Spleen (tissue), 11 donors: ENCODE data around the gene RNF19B. TPM values are rescaled to one million over a fixed set of nuclear protein-coding genes. Genes with fewer than 3 reads are reported as not detected.
"Not testable (repeated sequence)": the region's sequence is repeated elsewhere in the genome, so short reads cannot be mapped to it uniquely, and the experiment has no call there.

Source experiments
- DNase-seq: peaks from one replicate; pipeline ENCODE4 v3.0.0-alpha.2; 2020
- H3K27ac ChIP-seq, 8 donors: fragments of 200-600 bp; sonication (generic) in 7 of 8; 1 replicate in 4 of 8; 2 replicates in 4 of 8; pipeline versions ENCODE4 v1.5.0 to v1.8.0; 2016 to 2021; ENCODE audit warnings: inconsistent platforms in 4 of 8, mild to moderate bottlenecking in 4 of 8, moderate library complexity in 1 of 8
- H3K27me3 ChIP-seq, 7 donors: fragments of 200-600 bp; sonication (generic) in 6 of 7; replicated peaks in 1 of 7; 1 replicate in 4 of 7; 2 replicates in 3 of 7; pipeline versions ENCODE4 v1.5.0 to v1.8.0; 2016 to 2021; ENCODE audit warnings: inconsistent platforms in 3 of 7, mild to moderate bottlenecking in 1 of 7
- H3K36me3 ChIP-seq, 6 donors: fragments of 200-600 bp; sonication (generic) in 5 of 6; 1 replicate in 4 of 6; 2 replicates in 2 of 6; pipeline versions ENCODE4 v1.5.0 to v1.8.0; 2016 to 2021; ENCODE audit warnings: inconsistent platforms in 2 of 6
- H3K4me1 ChIP-seq, 6 donors: fragments of 200-600 bp; sonication (generic) in 5 of 6; 1 replicate in 3 of 6; 2 replicates in 3 of 6; pipeline versions ENCODE4 v1.5.0 to v1.8.0; 2016 to 2021; ENCODE audit warnings: inconsistent platforms in 3 of 6
- H3K4me3 ChIP-seq, 8 donors: fragments of 200-600 bp; sonication (generic) in 7 of 8; 1 replicate in 4 of 8; 2 replicates in 4 of 8; pipeline versions ENCODE4 v1.5.0 to v1.8.0; 2016 to 2021; ENCODE audit warnings: inconsistent platforms in 4 of 8, mild to moderate bottlenecking in 4 of 8, moderate library complexity in 2 of 8
- H3K9me3 ChIP-seq, 8 donors: fragments of 200-600 bp; sonication (generic) in 7 of 8; 1 replicate in 4 of 8; 2 replicates in 4 of 8; pipeline versions ENCODE4 v1.5.0 to v1.8.0; 2016 to 2021; ENCODE audit warnings: inconsistent platforms in 4 of 8
- POLR2A ChIP-seq, 3 donors: fragments of 450-650 bp; IDR thresholded peaks; one replicate each; pipeline ENCODE4 v1.5.1; 2017; ENCODE audit warnings: antibody characterized with exemption in 3 of 3, mild to moderate bottlenecking in 1 of 3
- POLR2AphosphoS5 ChIP-seq, 3 donors: sonication (generic); formaldehyde crosslinking; IDR thresholded peaks; one replicate each; pipeline ENCODE4 v1.5.1; 2017; ENCODE audit warnings: antibody characterized with exemption in 3 of 3
- WGBS, 5 donors: extraction: QIAGEN DNeasy Blood & Tissue Kit in 3 of 5; methylation state at CpG; one replicate each; pipeline versions ENCODE4 v1.1.5 to v1.1.7; 2013 to 2018; 5-methylcytosine and 5-hydroxymethylcytosine counted together
- intact Hi-C: fragments of 100-400 bp; cut with DNase I; formaldehyde crosslinking; loops from one replicate; pipeline ENCODE4 v1.15.0; 2023; ENCODE audit warnings: low total_unique reads
- polyA plus RNA-seq, 3 donors: library from polyadenylated mRNA; stranded (reverse); fragments of 200-250 nt; gene quantifications; one replicate each; pipeline ENCODE4 v1.2.1, GENCODE V29; 2013
- total RNA-seq, 7 donors: library from RNA; depleted of rRNA in 3 of 7; stranded (reverse); fragments of >200 nt in 3 of 7; fragmentation: NEBNext Ultra II Directional in 4 of 7; extraction: Animal tissue kit (Norgen Biotek cat#: 25700) in 4 of 7; gene quantifications; one replicate each; pipeline versions ENCODE4 v1.1.0 to v1.2.1, GENCODE V29; 2016 to 2021
- TF ChIP-seq, protein P1 (sequence below), 11 experiments: fragments of 200-600 bp in 7 of 11; fragments of 450-650 bp in 4 of 11; sonication (generic) in 4 of 11; IDR thresholded peaks in 8 of 11; conservative IDR thresholded peaks in 3 of 11; 1 replicate in 7 of 11; 2 replicates in 4 of 11; pipeline versions ENCODE4 v1.4.0 to v1.8.0; 2016 to 2021; ENCODE audit warnings: antibody characterized with exemption in 11 of 11, inconsistent platforms in 4 of 11, mild to moderate bottlenecking in 1 of 11
- donor health status: healthy with polysubstance abuse.
- donor health status: DM: no; HTN: no; CAD: no; lungs with moderate emphysema.
- donor health status: DM: no; HTN: no; CAD: no.
- donor health status: Bipolar disorder and iron deficiency.
- donor health status: healthy.
- donor health status: DM: no; HTN: no; CAD: no.
- donor health status: DM: yes; HTN: yes; CAD: no.

Gene RNF19B
- total and polyA plus RNA-seq, 10 donors = 3.6 to 38.4 (median 25.6) TPM

DNA sequence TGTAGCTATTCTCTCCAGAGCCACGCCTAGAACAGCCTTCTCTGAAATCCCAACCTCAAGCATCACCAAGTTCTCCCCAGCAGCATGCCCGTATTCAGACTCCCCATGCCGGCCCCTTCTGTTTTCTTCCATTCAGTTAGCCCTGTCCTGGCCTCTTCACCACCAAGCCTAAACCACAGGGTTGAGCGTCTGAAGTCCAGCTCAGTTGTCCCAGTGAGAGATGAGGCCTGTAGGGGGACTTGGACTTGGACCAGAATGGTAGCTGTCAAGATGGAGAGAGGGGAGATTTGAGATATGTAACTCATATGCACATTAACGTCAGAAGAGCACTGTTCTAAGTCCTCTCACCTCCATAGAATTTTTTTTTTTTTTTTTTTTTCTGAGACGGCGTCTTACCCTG, 58.0 kb downstream of the RNF19B start:
- H3K9me3 ChIP-seq = no peaks in the 10 kb centered on the region
- no peak overlapping the region for H3K4me3 ChIP-seq
- no peak overlapping the region for H3K27ac ChIP-seq
- H3K36me3 ChIP-seq = no peaks in the 10 kb centered on the region
- no peak for DNase-seq
- H3K27me3 ChIP-seq = peaks cover 0 to 33% (median 4%) of the 10 kb centered on the region in 7 donors
- 84 to 89% (median 85%) methylated on average over 7 of the region's 7 CpGs for WGBS, 5 donors
- TF ChIP-seq POLR2AphosphoS5 (IDR thresholded peaks at IDR 0.05) = no peak
- TF ChIP-seq, protein P1, sequence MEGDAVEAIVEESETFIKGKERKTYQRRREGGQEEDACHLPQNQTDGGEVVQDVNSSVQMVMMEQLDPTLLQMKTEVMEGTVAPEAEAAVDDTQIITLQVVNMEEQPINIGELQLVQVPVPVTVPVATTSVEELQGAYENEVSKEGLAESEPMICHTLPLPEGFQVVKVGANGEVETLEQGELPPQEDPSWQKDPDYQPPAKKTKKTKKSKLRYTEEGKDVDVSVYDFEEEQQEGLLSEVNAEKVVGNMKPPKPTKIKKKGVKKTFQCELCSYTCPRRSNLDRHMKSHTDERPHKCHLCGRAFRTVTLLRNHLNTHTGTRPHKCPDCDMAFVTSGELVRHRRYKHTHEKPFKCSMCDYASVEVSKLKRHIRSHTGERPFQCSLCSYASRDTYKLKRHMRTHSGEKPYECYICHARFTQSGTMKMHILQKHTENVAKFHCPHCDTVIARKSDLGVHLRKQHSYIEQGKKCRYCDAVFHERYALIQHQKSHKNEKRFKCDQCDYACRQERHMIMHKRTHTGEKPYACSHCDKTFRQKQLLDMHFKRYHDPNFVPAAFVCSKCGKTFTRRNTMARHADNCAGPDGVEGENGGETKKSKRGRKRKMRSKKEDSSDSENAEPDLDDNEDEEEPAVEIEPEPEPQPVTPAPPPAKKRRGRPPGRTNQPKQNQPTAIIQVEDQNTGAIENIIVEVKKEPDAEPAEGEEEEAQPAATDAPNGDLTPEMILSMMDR (IDR thresholded peaks at IDR 0.05 in 8 of 11, conservative IDR thresholded peaks at IDR 0.05 in 3 of 11) = no peak
- no peak for TF ChIP-seq POLR2A (IDR thresholded peaks at IDR 0.05)
- peaks cover 0 to 5% (median 1%) of the 10 kb centered on the region in 6 donors for H3K4me1 ChIP-seq
- intact Hi-C loops = no loop called here

DNA sequence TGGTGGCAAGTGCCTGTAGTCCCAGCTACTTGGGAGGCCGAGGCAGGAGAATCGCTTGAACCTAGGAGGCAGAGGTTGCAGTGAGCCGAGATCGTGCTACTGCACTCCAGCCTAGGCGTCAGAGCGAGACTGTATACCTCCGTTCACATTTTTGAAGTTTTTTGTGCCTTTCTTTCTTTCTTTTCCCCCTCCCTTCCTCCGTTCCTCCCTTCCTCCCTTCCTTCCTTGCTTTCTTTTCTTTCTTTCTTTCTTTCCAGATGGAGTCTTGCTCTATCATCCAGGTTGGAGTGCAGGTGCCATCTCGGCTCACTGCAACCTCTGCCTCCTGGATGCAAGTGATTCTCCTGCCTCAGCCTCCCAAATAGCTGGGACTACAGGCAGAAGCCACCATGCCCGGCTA, 59.0 kb downstream of the RNF19B start:
- H3K4me1 ChIP-seq = peaks cover 3 to 13% (median 8%) of the 10 kb centered on the region in 6 donors
- intact Hi-C loops, H3K9me3 ChIP-seq, H3K4me3 ChIP-seq, DNase-seq, H3K27ac ChIP-seq, H3K36me3 ChIP-seq: not testable (repeated sequence)
- H3K27me3 ChIP-seq = peaks cover 0 to 43% (median 12%) of the 10 kb centered on the region in 7 donors
- 78 to 83% (median 81%) methylated on average over 10 of the region's 10 CpGs for WGBS, 5 donors

DNA sequence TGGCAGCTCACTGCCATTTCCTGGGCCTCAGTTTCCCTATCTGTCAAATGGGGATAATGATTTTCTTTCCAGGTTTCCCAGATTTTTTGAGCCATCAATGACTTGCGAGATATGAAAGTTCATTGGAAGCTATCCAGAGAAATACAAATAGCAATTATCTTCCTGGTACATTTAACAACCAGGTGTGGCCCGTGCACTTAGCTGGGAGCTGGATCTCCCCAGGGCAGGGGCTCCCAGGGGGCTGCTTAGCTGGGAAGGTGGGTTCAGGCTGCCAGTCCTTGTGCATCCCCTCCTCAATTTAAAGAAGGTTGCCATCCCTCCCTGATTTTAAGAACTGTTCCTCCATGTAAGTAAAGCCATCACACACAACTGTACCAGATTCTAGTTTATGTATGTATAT, 59.8 kb downstream of the RNF19B start:
- peaks cover 5 to 17% (median 12%) of the 10 kb centered on the region in 6 donors for H3K4me1 ChIP-seq
- no peak overlapping the region for H3K27ac ChIP-seq
- H3K4me3 ChIP-seq = no peak overlapping the region
- intact Hi-C loops = no loop called here
- TF ChIP-seq POLR2AphosphoS5 (IDR thresholded peaks at IDR 0.05) (no peak), POLR2A (IDR thresholded peaks at IDR 0.05) (no peak)
- TF ChIP-seq, protein P1 (IDR thresholded peaks at IDR 0.05 in 8 of 11, conservative IDR thresholded peaks at IDR 0.05 in 3 of 11) = no peak
- H3K36me3 ChIP-seq = no peaks in the 10 kb centered on the region
- WGBS, 5 donors = 66 to 90% (median 86%) methylated on average over 2 of the region's 2 CpGs
- H3K9me3 ChIP-seq = no peaks in the 10 kb centered on the region
- DNase-seq = no peak
- peaks cover 0 to 51% (median 19%) of the 10 kb centered on the region in 7 donors for H3K27me3 ChIP-seq

DNA sequence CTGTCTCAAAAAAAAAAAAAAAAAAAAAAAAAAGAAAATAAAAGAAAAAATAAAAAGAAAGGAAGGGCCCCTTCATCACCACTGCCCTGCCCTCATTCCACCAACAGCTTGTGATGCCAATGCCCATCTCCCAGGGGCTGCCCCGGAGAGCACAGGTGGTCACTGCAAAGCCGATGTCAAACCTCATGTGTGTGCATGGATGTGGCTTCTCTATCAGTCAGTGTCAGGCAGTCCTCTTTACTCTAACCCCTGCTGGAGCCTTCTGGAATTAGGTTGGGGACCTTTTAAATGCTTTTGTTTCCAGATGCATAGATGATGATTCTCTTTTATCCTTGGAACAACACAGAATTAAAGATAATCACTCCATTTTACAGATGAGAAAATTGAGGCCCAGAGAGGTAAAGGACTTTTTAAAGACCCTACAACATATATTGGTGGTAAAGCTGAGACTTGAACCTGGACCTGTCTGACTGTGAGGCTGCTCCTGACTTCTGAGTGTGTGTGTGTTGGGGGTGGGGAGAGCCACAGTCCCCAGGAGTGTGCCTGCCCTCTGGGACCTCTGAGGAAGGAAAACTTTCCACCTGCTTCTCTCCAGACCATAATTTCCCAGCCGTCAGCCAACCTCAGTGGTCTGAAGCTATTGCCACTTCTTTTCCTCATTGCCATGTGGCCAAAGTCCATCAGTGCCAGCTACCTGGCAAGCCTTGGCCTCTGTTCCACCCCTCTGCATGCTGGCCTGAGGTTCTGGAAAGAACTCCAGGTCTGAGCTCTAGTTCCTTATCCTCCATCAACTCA, 60.4 kb downstream of the RNF19B start:
- Histone ChIP-seq H3K4me1 (peaks cover 5 to 17% (median 12%) of the 10 kb centered on the region in 6 donors), H3K27ac (no peak overlapping the region), H3K27me3 (peaks cover 0 to 54% (median 22%) of the 10 kb centered on the region in 7 donors), H3K4me3 (no peak overlapping the region), H3K9me3 (no peaks in the 10 kb centered on the region), H3K36me3 (no peaks in the 10 kb centered on the region)
- TF ChIP-seq, protein P1 (IDR thresholded peaks at IDR 0.05 in 8 of 11, conservative IDR thresholded peaks at IDR 0.05 in 3 of 11) = no peak
- TF ChIP-seq POLR2A (IDR thresholded peaks at IDR 0.05) (no peak), POLR2AphosphoS5 (IDR thresholded peaks at IDR 0.05) (no peak)
- intact Hi-C loops = no loop called here
- 59 to 71% (median 67%) methylated on average over 3 of the region's 3 CpGs for WGBS, 5 donors
- DNase-seq = no peak
